Fibroblast of skin of left biceps (primary cell): Measurements from ENCODE around the gene NEURL1.
A peak's percentile ranks its signal among the peaks of the same experiment; 100 is the strongest.
"Not testable (repeated sequence)": the region's sequence is repeated elsewhere in the genome, so short reads cannot be mapped to it uniquely, and the experiment has no call there.

Experiments
- DNase-seq, 2 experiments: peaks; one replicate each; pipeline ENCODE4 v3.0.0-alpha.2; 2013; ENCODE audit warnings: low read depth in 2 of 2

Gene NEURL1

DNA sequence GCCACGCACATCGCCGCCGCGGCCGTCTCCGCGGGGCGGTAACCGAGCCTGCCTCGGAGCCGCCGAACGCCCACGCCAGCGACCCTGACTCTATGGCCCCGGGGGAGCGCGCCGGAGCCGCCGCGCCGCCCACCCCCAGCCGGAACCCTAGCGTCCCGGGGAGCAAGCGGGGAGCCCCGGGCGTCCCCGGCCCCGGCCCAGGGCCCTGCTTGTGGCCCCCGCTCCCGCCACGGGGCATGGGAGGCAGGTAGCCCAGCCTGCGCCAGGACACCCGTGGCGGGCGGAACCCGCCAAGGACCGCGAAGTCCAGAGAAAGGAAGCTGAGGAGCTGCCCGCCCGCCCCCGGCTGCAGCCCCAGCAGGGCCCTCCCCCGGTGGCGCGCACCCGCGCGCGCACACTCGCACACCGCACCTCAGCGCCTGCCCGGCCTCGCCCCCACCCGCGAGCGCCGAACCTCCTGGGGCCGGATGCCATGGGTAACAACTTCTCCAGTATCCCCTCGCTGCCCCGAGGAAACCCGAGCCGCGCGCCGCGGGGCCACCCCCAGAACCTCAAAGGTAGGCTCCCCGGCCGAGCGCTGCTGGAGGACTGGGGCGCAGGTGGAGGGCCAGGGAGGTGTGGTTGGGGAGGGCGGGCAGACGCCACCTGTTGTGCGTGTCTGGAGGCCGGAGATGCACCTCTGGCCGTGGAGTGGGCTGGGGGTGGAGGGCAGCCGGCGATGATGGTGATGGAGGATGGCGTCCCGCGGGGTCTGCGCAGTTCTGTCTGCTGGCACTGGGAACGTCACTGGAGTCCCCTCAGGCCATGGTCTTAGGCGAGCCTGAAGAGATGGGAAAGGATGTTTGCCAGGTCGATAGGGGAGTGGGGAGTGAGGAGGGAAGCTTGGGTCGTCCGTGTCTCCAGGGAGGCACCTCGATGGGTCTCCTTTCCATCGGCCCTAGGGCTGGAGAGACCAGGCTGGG lies 692 bp downstream of the NEURL1 start:
- no peak for DNase-seq

GRCh38 chr10:103495321-103495720 lies 1.8 kb downstream of the NEURL1 start:
- DNase-seq = no peak

- DNase-seq = no peak
Observed at GRCh38 chr10:103497161-103497915, 3.8 kb downstream of the NEURL1 start.

DNA sequence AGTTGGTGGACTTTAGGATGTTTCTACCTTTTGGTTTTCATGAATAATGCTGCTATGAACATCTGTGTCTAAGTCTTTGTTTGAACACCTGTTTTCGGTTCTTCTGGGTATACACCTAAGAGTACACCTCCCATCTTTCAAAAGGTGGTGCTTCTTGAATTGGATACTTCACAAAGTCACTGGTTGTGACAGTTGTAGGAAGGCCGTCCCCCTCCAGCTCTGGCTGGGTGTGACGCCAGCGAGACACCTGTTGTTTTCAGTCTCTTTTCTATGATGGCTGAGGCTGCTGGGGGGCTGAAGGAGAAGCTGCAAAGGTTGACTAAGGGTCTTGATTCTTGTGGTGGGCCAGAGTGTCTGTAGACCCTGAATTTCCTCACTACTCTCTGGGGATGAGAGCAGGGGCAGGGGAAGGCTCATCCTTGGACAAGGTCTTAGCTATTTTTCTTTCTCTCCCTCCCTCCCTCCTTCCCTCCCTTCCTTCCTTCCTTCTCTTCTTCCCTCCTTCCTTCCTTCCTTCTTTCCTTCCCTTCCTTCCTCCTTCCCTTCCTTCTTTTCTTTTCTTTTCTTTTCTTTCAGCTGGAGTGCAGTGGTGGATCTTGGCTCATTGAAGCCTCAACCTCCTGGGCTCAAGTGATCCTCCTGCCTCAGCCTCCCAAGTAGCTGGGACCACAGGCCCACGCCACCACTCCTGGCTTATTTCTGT lies 5.6 kb downstream of the NEURL1 start:
- DNase-seq = no peak

DNA sequence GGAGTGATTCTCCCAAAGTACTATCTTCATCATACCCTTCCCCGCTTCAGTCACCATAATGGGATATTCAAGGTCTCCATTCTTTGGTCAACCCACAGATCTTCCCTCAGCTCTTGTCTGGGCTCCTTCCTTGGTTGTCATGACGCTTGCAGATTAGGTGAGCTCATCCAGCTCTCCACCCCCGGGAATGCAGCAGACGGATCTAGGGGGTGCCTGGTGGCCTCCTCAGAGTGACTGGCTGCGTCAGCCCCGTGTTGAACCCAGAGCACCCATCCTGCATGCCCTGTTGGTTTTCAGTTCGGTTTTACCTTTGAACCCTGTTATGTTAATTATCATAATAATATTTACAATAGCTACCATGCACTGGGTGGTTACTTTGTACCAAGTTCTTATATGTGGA lies 6.4 kb downstream of the NEURL1 start:
- DNase-seq = no peak

GRCh38 chr10:103500481-103500880 lies 7.0 kb downstream of the NEURL1 start:
- DNase-seq = no peak

DNA sequence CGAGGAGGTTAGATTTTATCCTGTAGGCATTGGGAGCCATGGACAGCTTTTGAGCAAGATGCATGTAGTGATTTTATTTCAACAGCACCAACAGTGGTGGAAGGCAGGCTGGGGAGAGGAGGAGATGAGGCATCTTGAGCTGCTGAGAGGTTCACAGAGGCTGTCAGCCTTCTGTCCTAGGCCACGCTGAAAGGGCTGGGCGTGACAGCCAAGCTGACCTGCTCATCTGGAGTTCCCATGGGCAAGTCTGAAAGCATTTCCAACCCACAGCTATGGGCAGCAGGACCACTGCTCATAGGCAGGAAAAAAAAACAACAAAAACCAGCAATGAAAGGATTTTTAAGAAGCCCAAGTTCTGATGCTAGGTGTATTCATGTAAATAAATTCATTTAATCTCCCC lies 7.7 kb downstream of the NEURL1 start:
- no peak for DNase-seq

- no peak for DNase-seq
Observed at GRCh38 chr10:103502849-103503660, 9.6 kb downstream of the NEURL1 start.

DNA sequence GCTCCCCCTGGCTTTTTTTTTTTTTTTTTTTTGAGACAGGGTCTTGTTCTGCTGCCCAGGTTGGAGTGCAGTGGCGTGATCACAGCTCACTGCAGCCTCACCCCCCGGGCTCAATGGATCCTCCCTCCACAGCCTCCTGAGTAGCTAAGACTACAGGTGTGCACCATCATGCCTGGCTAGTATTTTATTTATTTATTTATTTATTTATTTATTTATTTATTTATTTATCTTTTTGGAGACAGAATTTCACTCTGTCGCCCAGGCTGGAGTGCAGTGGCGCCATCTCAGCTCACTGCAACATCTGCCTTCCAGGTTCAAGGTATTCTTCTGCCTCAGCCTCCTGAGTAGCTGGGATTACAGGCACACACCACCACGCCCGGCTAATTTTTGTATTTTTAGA lies 10.3 kb downstream of the NEURL1 start:
- not testable (repeated sequence) for DNase-seq

- DNase-seq = peak in 1 of 2 experiments; percentile 31
Observed at GRCh38 chr10:103504181-103504783, 10.8 kb downstream of the NEURL1 start.

GRCh38 chr10:103506061-103506460 lies 12.6 kb downstream of the NEURL1 start:
- DNase-seq = no peak

DNA sequence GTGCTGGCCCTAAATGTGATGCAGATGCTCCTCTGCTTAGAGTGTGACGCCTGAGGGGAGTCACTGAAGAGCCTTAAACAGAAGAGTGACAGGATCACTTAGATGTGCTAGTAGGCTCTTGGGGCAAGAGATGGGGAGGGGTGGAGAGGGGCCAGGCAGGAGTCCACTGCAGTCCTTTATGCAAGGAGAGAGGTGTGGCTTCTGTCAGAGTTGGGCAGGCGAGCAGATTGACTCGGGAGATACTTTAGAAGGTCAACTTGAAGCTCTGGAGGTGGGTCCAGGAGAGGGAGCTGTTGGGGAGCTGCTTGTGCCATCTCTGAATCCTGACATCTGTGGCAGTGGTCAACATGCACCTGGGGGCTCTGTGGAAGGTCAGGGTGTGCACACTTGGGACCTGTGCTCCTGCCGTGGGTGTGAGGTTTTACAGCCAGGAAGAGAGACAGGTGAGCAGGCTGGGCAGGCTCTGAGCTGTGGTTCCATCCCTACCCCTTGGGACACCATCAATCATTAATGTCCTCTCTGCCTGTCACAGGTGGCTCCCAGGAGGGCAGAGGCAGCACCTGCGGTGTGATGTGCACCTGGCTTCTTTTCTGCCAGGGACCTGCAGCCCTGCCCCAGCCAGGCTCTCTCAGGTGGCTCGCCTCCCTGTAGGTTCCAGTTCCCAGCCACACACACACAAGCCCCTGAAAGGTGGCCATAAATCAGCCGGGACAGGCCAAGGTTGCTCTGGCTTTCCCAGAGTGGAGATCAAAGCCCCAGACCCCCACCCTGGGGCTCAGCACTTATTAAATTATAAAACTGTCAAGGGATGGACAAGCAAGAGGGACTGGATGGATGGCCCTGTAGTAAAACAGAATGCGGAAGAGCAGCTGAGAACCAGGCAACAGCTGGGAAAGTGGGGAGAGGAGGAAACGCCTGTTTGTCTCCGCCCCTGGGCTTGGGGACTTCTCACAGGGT lies 14.0 kb downstream of the NEURL1 start:
- no peak for DNase-seq

DNA sequence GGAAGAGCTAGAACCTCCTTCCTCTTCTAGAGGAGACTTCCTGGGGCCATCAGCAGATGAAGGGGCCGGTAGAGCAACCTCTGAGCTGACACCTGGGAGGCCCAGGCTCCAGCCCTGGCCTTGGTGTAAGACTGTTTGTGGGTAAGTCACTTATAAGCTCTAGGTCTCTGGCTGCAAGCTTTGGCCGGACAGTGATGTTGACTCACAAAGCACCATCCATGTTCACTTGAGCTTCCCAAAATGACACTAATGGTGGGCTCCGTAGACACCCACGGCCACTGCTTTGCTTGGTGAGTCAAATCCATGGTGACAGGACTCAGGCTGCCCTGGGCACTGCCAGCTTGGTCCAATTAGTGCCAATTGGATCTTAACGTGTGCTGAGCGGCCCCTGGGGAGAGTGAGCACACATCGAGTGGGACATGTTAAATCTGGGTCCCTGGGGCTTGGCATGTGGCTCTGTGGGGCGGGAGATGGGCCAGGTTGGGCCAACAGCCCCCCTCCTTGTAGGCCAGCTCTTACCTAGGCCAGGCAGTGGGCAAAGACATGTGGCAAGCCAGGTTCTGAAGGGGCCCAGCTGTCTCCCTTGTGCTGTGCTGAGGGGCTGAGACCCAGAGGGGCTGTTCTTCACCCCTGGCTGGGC lies 16.7 kb downstream of the NEURL1 start:
- DNase-seq = no peak

DNA sequence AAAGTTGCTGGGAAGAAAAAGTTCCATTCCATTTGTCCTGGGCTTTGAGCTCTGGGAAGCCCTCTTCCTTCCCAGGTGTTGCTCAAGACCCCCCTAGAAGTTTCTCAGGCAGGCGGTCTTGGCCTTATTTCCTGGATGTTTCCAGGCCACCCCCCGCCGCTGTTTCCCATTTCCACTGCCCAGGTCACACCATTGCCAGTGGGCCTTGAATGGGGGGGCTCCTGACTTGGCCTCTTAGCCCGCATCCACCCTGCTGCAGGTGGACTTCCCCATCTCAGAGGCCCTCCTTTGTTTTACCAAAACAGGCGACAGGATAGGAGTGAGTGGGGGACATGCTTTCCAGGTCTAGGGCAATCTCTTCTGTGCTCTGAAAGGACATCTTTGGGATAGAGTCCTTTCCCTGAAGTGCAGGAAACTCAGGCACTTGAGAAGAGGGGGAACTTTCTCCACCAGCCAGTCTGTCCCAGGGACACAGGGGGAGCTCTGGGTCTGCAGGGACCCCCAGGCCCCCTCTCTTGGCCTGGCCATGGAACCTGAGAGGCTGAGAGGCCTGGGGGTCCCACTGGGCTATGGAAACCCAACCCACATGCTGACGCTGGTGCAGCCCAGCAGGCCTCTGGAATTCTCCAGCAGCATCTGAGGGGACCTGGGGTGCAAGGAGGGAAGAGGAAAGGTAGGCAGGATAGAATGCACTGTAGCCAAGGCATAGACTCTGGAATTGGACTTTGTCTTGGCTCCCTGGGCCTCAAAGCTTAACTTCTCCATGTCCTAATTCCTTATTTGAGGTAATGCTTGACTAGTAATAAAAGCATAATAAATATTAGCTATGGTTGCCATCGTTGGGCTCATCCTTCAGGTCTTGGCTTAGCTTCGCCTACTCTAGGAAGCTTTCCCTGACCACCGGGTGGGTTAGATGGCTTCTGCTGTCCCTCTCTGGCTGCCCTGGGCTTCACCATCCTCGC lies 17.6 kb downstream of the NEURL1 start:
- DNase-seq = no peak

GRCh38 chr10:103512166-103512565 lies 18.7 kb downstream of the NEURL1 start:
- DNase-seq = no peak

GRCh38 chr10:103512591-103513379 lies 19.3 kb downstream of the NEURL1 start:
- DNase-seq = no peak

DNA sequence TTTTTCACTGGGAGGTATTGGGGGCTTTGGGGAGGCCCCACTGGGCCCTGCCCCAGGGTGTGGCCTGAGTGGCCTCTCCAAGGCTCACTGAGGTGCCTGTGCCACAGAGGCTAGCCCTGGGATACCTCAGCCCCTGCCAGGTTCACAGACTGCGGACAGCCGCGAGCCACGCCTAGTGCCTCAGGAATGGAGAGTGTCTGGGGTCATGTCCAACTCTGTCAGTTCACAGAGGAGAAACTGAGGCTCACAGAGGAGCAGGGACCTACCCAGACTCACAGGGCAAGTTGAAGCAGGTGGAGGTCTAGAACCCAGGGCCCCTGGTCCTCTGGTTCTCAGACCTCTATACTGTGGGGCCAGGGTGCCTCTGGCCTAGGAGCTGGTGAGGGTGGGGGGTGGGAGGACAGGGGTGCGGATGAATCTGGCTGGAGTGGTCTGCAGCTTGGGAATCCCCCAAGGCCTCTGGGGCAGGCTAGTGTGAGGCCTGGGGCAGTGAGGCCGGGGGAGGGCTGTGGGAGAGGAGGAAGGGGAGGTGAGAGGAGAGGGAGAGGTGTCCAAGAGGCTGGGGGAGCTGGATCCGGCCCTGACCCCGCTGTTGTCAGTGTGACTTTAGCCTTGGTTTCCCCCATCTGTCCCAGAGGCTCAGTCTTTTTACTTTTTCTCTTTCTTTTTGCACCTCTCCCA lies 20.0 kb downstream of the NEURL1 start:
- no peak for DNase-seq
